Heart left ventricle (tissue), 13 donors: ENCODE results near the gene PPT1.
A peak's percentile ranks its signal among the peaks of the same experiment; 100 is the strongest.

Source experiments
- POLR2A ChIP-seq, 2 donors: fragments of 450-650 bp; IDR thresholded peaks; one replicate each; pipeline ENCODE4 v1.6.1; 2017; ENCODE audit warnings: antibody characterized with exemption in 2 of 2, mild to moderate bottlenecking in 2 of 2, moderate library complexity in 2 of 2
- TF ChIP-seq, protein P1 (sequence below), 12 donors: fragments of 200-600 bp; sonication (generic) in 4 of 12; IDR thresholded peaks; one replicate each; pipeline versions ENCODE4 v1.5.0 to v1.8.0; 2018 to 2022; ENCODE audit warnings: antibody characterized with exemption in 12 of 12, mild to moderate bottlenecking in 5 of 12
- donor health status: ischemic (EF 13 %, LVEDD 7.1; RV severe dilation, severe dysfunction).
- donor health status: DM: no; HTN: yes; CAD: no.
- donor health status: DM: no; HTN: no; CAD: no.
- donor health status: ischemic (EF 25% LVEDD 6.9; RV normal size, moderate dysfunction).
- donor health status: ischemic (EF 25% LVEDD 5.7; RV mildly dilated, moderate dysfunction).
- donor health status: ischemic (EF 35%, LVEDD 5.7; RV mildly dilated, moderate dysfunction).
- donor health status: nonischemic (EF 11% LVEDD 7.7; RV severe dilation, severe dysfunction).
- donor health status: DM: yes; HTN: yes; CAD: no.
- donor health status: PGD.
- donor health status: ischemic (EF 29% LVEDD 5.4; RV normal size, mild dysfunction).
- donor health status: nonischemic (EF 23%, LVEDD 6.1; RV moderate dilation, normal function).

DNA sequence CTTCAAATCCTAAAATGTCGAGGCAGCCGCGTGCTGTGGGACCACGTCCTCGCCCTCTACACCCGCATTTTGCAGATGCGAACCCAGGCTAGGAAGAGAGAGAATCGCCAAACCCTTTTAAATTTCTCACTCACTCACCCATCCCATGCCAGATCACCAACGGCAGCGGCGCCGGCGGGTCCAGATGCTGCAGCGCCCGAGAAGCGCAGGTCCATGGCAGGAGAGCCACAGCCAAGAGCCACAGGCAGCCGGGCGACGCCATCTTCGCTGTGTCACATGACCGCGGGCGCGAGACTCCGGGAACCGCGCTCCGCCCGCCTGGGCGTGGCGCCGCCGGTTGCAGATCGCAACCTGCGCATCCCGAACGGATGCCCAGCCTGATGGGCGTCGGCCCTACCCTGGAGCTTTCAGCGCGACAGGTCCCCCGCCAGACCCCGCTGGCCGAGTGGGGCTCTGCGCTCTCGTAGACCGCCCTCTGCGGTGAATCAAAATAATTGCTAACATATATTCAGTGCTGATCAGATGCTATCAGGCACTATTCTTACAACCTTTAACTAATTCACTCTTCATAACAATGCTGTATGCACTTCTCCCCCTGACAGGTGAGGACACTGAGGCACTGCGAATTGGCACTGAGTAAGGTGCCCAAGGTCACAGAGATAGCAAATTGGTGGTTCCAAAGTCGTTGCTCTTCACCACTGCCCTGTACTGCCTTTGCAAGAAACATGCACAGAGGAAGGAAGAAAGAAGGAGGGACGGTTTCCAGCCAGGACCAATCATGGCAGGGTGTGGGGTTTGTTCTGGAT lies at the start of gene PPT1:
- TF ChIP-seq, protein P1, sequence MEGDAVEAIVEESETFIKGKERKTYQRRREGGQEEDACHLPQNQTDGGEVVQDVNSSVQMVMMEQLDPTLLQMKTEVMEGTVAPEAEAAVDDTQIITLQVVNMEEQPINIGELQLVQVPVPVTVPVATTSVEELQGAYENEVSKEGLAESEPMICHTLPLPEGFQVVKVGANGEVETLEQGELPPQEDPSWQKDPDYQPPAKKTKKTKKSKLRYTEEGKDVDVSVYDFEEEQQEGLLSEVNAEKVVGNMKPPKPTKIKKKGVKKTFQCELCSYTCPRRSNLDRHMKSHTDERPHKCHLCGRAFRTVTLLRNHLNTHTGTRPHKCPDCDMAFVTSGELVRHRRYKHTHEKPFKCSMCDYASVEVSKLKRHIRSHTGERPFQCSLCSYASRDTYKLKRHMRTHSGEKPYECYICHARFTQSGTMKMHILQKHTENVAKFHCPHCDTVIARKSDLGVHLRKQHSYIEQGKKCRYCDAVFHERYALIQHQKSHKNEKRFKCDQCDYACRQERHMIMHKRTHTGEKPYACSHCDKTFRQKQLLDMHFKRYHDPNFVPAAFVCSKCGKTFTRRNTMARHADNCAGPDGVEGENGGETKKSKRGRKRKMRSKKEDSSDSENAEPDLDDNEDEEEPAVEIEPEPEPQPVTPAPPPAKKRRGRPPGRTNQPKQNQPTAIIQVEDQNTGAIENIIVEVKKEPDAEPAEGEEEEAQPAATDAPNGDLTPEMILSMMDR (IDR thresholded peaks at IDR 0.05), result peak in 7 of 12 donors; percentile 25 to 46 (median 26)
- TF ChIP-seq POLR2A (IDR thresholded peaks at IDR 0.05), result peak in 1 of 2 donors; percentile 46
